H9 (cell line): ENCODE measurements around the gene TOM1L2. TPM values are rescaled to one million over a fixed set of nuclear protein-coding genes. Genes with fewer than 3 reads are reported as not detected.

Experiments
- DNase-seq: peaks from one replicate; pipeline ENCODE4 v3.0.0-alpha.2; 2017
- H2AFZ ChIP-seq: one replicate; pipeline ENCODE4 v1.6.1; 2013; ENCODE audit warnings: mild to moderate bottlenecking, low read length, control low read depth, moderate library complexity
- H2AK5ac ChIP-seq: 2 replicates; pipeline ENCODE4 v1.6.1; 2013; ENCODE audit warnings: low read length, control low read depth, mixed read lengths; ENCODE audit not compliant: insufficient read length
- H2BK120ac ChIP-seq: one replicate; pipeline ENCODE4 v1.6.1; 2013; ENCODE audit warnings: low read depth, mild to moderate bottlenecking, low read length, control low read depth, inconsistent platforms; ENCODE audit not compliant: poor library complexity, severe bottlenecking
- H2BK12ac ChIP-seq: 2 replicates; pipeline ENCODE4 v1.6.1; 2013; ENCODE audit warnings: low read length, control low read depth, mixed read lengths, low read depth; ENCODE audit not compliant: insufficient read length
- H2BK15ac ChIP-seq: 2 replicates; pipeline ENCODE4 v1.6.1; 2013; ENCODE audit warnings: low read depth, low read length, control low read depth
- H2BK20ac ChIP-seq: one replicate; pipeline ENCODE4 v1.6.1; 2013; ENCODE audit warnings: low read depth, mild to moderate bottlenecking, low read length, control low read depth, inconsistent platforms; ENCODE audit not compliant: poor library complexity, severe bottlenecking
- H2BK5ac ChIP-seq: 2 replicates; pipeline ENCODE4 v1.6.1; 2013; ENCODE audit warnings: low read length, control low read depth, mixed read lengths; ENCODE audit not compliant: insufficient read length
- H3K14ac ChIP-seq: 2 replicates; pipeline ENCODE4 v1.6.1; 2013; ENCODE audit warnings: low read length, control low read depth; ENCODE audit not compliant: insufficient read depth
- H3K18ac ChIP-seq: 2 replicates; pipeline ENCODE4 v1.6.1; 2013; ENCODE audit warnings: low read depth, mild to moderate bottlenecking, mixed read lengths, low read length, control low read depth; ENCODE audit not compliant: insufficient read length
- H3K23ac ChIP-seq: 2 replicates; pipeline ENCODE4 v1.6.1; 2013; ENCODE audit warnings: low read length, control low read depth, mixed read lengths, low read depth; ENCODE audit not compliant: insufficient read length
- H3K23me2 ChIP-seq: 2 replicates; pipeline ENCODE4 v1.6.1; 2013; ENCODE audit warnings: low read depth, mild to moderate bottlenecking, mixed read lengths, low read length, control low read depth; ENCODE audit not compliant: insufficient read length, poor library complexity, severe bottlenecking
- H3K27ac ChIP-seq: 2 replicates; pipeline ENCODE4 v1.5.1; 2013; ENCODE audit warnings: low read length, control low read depth, mixed read lengths, low read depth; ENCODE audit not compliant: insufficient read length
- H3K27me3 ChIP-seq: 2 replicates; pipeline ENCODE4 v1.6.1; 2013; ENCODE audit warnings: low read length, control low read depth, inconsistent platforms; ENCODE audit not compliant: insufficient read depth
- H3K4ac ChIP-seq: 2 replicates; pipeline ENCODE4 v1.6.1; 2013; ENCODE audit warnings: low read depth, mild to moderate bottlenecking, control low read depth, inconsistent platforms, low read length, moderate library complexity
- H3K4me1 ChIP-seq: 2 replicates; pipeline ENCODE4 v1.6.1; 2013; ENCODE audit warnings: low read length, control low read depth, inconsistent platforms; ENCODE audit not compliant: insufficient read depth
- H3K4me2 ChIP-seq: 2 replicates; pipeline ENCODE4 v1.6.1; 2013; ENCODE audit warnings: low read length, control low read depth, mixed read lengths; ENCODE audit not compliant: insufficient read length, insufficient read depth
- H3K56ac ChIP-seq: 2 replicates; pipeline ENCODE4 v1.6.1; 2013; ENCODE audit warnings: low read depth, mild to moderate bottlenecking, mixed read lengths, low read length, control low read depth; ENCODE audit not compliant: insufficient read length
- H3K79me1 ChIP-seq: 2 replicates; pipeline ENCODE4 v1.6.1; 2013; ENCODE audit warnings: low read depth, mild to moderate bottlenecking, moderate library complexity, low read length, control low read depth, inconsistent platforms; ENCODE audit not compliant: insufficient read depth, poor library complexity, severe bottlenecking
- H3K79me2 ChIP-seq: 2 replicates; pipeline ENCODE4 v1.6.1; 2013; ENCODE audit warnings: low read length, control low read depth, inconsistent platforms; ENCODE audit not compliant: insufficient read depth
- H3K9ac ChIP-seq: 2 replicates; pipeline ENCODE4 v1.6.1; 2013; ENCODE audit warnings: low read length, control low read depth, mixed read lengths; ENCODE audit not compliant: insufficient read length; ENCODE audit errors: extremely low read depth
- H3K9me3 ChIP-seq: one replicate; pipeline ENCODE4 v1.6.1; 2013; ENCODE audit warnings: low read depth, low read length, inconsistent platforms; ENCODE audit not compliant: control insufficient read depth
- H3T11ph ChIP-seq: one replicate; pipeline ENCODE4 v1.6.1; 2013; ENCODE audit warnings: mild to moderate bottlenecking, low read length, control low read depth, inconsistent platforms
- H4K20me1 ChIP-seq: one replicate; pipeline ENCODE4 v1.6.1; 2013; ENCODE audit not compliant: control insufficient read depth, insufficient read length, insufficient read depth
- H4K5ac ChIP-seq: 2 replicates; pipeline ENCODE4 v1.6.1; 2013; ENCODE audit warnings: low read depth, mild to moderate bottlenecking, mixed read lengths, low read length, control low read depth; ENCODE audit not compliant: insufficient read length
- H4K8ac ChIP-seq: replicated peaks from 2 replicates; pipeline ENCODE4 v1.6.1; 2013; ENCODE audit warnings: low read length, control low read depth, mixed read lengths, low read depth; ENCODE audit not compliant: insufficient read length
- H4K91ac ChIP-seq: 2 replicates; pipeline ENCODE4 v1.6.1; 2013; ENCODE audit warnings: low read depth, mild to moderate bottlenecking, moderate library complexity, mixed read lengths, low read length, control low read depth; ENCODE audit not compliant: insufficient read length
- H3K27ac Mint-ChIP-seq, 3 experiments: 2 replicates in 2 of 3; 3 replicates in 1 of 3; pipeline ENCODE4 v1.8.0; 2020 to 2021; ENCODE audit warnings: mixed read lengths in 3 of 3, mild to moderate bottlenecking in 1 of 3, moderate library complexity in 1 of 3
- H3K27me3 Mint-ChIP-seq: 2 replicates; pipeline ENCODE4 v1.8.0; 2021; ENCODE audit warnings: low read depth, mild to moderate bottlenecking, moderate library complexity, mixed read lengths
- H3K36me3 Mint-ChIP-seq, 3 experiments: 2 replicates in 2 of 3; 3 replicates in 1 of 3; pipeline ENCODE4 v1.8.0; 2020 to 2021; ENCODE audit warnings: low read depth in 3 of 3, mixed read lengths in 3 of 3; ENCODE audit not compliant: insufficient read depth in 1 of 3
- H3K4me1 Mint-ChIP-seq, 2 experiments: 2 replicates each; pipeline ENCODE4 v1.8.0; 2020; ENCODE audit warnings: mixed read lengths in 2 of 2
- H3K4me3 Mint-ChIP-seq, 2 experiments: 2 replicates in 1 of 2; 3 replicates in 1 of 2; pipeline ENCODE4 v1.8.0; 2020 to 2021; ENCODE audit warnings: mild to moderate bottlenecking in 2 of 2, mixed read lengths in 2 of 2, moderate library complexity in 1 of 2
- H3K9me3 Mint-ChIP-seq, 2 experiments: 2 replicates in 1 of 2; 3 replicates in 1 of 2; pipeline ENCODE4 v1.8.0; 2020; ENCODE audit warnings: mild to moderate bottlenecking in 2 of 2, mixed read lengths in 2 of 2, moderate library complexity in 1 of 2
- WGBS: extraction: QIAGEN DNeasy Blood & Tissue Kit; methylation state at CpG from one replicate; pipeline ENCODE4 v1.1.7; 2013; ENCODE audit warnings: missing lambda C conversion rate, low lambda C conversion rate, mixed read lengths; ENCODE audit not compliant: insufficient read length; ENCODE audit errors: extremely low coverage; 5-methylcytosine and 5-hydroxymethylcytosine counted together
- total RNA-seq: library from RNA; stranded (reverse); gene quantifications from 2 replicates; pipeline ENCODE4 v1.2.1, GENCODE V29; 2021
- TF ChIP-seq, protein P1 (sequence below): fragments of 200-600 bp; sonication (generic); conservative IDR thresholded peaks from 3 replicates; pipeline ENCODE4 v1.8.0; 2021; ENCODE audit warnings: antibody characterized with exemption, mild to moderate bottlenecking

Gene TOM1L2
- total RNA-seq, 1 experiment from 2014 or later, result 4.6 TPM

DNA sequence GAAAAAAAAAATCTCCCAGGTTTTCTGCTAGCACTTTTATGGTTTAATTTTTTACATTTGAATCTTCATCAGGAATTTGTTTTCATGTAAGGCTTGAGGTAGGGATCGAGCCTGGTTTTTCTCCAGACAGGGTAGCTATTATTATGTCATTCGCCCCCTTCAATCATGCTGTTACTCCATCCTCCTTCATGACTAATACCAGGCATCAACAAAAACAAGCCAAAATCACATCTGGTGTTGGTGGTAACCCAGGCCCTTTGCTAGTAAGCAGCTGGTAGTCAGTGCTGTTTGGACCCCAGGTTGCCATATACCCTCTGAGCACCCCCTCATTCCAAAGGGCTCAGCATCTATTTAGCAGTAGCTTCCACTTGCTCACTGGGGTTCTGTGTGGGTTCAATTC, 30.0 kb upstream of the TOM1L2 start:
- Histone ChIP-seq H3K9me3 (no peaks in the 10 kb centered on the region), H4K20me1 (no peaks in the 10 kb centered on the region), H4K91ac (no peak overlapping the region), H3K9ac (no peak overlapping the region), H2BK12ac (no peak overlapping the region), H3K27me3 (no peaks in the 10 kb centered on the region), H3K4me2 (no peak overlapping the region), H2BK5ac (no peak overlapping the region), H4K8ac (no peak overlapping the region), H2BK20ac (no peak overlapping the region), H3K56ac (no peak overlapping the region), H2BK120ac (no peak overlapping the region), H3K23me2 (no peaks in the 10 kb centered on the region), H3K79me2 (no peaks in the 10 kb centered on the region), H2BK15ac (no peak overlapping the region), H3K18ac (no peak overlapping the region), H3K27ac (no peak overlapping the region), H3K4me1 (no peaks in the 10 kb centered on the region), H3K23ac (no peak overlapping the region), H4K5ac (no peak overlapping the region), H3K79me1 (no peaks in the 10 kb centered on the region), H3K4ac (no peak overlapping the region), H2AK5ac (no peak overlapping the region), H3T11ph (no peak overlapping the region), H3K14ac (no peak overlapping the region), H2AFZ (no peak overlapping the region)
- Mint-ChIP-seq H3K27ac (no peak overlapping the region), H3K36me3 (no peaks in the 10 kb centered on the region), H3K9me3 (no peaks in the 10 kb centered on the region), H3K27me3 (peaks cover 10% of the 10 kb centered on the region), H3K4me1 (peaks cover 5 to 17% of the 10 kb centered on the region in 2 experiments), H3K4me3 (no peak overlapping the region)
- DNase-seq, result no peak
- WGBS, result no CpG with 5 or more reads among the region's 2 CpGs
- TF ChIP-seq, protein P1, sequence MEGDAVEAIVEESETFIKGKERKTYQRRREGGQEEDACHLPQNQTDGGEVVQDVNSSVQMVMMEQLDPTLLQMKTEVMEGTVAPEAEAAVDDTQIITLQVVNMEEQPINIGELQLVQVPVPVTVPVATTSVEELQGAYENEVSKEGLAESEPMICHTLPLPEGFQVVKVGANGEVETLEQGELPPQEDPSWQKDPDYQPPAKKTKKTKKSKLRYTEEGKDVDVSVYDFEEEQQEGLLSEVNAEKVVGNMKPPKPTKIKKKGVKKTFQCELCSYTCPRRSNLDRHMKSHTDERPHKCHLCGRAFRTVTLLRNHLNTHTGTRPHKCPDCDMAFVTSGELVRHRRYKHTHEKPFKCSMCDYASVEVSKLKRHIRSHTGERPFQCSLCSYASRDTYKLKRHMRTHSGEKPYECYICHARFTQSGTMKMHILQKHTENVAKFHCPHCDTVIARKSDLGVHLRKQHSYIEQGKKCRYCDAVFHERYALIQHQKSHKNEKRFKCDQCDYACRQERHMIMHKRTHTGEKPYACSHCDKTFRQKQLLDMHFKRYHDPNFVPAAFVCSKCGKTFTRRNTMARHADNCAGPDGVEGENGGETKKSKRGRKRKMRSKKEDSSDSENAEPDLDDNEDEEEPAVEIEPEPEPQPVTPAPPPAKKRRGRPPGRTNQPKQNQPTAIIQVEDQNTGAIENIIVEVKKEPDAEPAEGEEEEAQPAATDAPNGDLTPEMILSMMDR, result no peak
